PFSK-1 (cell line): ENCODE measurements around the gene CFAP410.

Source experiments
- SIN3A ChIP-seq: IDR thresholded peaks from 2 replicates; pipeline ENCODE4 v1.6.1; 2012; ENCODE audit warnings: mild to moderate bottlenecking, low read length, moderate library complexity, borderline replicate concordance; ENCODE audit not compliant: insufficient read depth
- TAF1 ChIP-seq: IDR thresholded peaks from 2 replicates; pipeline ENCODE4 v1.6.1; 2012; ENCODE audit warnings: low read length, control low read depth, borderline replicate concordance; ENCODE audit not compliant: insufficient read depth
- TF ChIP-seq, protein P1 (sequence below), 2 experiments: IDR thresholded peaks; 2 replicates each; pipeline versions ENCODE4 v1.6.1 to v1.8.0; 2011 to 2012; ENCODE audit warnings: low read depth in 2 of 2, low read length in 2 of 2, control low read depth in 1 of 2, inconsistent platforms in 1 of 2, mild to moderate bottlenecking in 1 of 2, moderate library complexity in 1 of 2; ENCODE audit not compliant: insufficient read depth in 1 of 2

DNA sequence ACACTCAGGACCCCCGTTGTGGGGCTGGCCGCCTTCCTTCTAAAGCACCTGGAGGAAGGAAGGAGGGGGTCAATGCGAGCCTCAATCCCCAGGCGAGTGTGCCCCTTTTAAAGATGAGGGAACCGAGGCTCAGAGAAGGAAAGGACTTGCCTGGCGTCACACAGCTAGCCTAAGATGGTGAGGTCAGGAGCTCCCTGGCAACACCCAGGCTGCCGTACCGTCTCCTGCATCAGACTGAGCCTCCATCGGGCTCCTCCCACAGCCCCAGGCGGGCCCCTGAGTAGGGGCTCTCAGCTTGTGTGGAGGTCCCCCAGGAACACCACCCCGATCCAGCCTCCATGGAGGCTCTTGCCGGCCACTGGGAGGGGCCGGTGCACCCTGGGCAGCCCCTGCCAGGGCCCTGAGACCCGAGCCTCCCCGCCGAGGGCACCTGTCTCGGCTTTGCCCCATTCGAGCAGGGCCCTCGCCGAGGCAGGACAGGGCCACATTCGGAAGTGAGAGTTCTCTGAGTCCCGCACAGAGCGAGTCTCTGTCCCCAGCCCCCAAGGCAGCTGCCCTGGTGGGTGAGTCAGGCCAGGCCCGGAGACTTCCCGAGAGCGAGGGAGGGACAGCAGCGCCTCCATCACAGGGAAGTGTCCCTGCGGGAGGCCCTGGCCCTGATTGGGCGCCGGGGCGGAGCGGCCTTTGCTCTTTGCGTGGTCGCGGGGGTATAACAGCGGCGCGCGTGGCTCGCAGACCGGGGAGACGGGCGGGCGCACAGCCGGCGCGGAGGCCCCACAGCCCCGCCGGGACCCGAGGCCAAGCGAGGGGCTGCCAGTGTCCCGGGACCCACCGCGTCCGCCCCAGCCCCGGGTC lies 53.8 kb downstream of the CFAP410 start, which contains the start of gene AIRE:
- TF ChIP-seq, protein P1, sequence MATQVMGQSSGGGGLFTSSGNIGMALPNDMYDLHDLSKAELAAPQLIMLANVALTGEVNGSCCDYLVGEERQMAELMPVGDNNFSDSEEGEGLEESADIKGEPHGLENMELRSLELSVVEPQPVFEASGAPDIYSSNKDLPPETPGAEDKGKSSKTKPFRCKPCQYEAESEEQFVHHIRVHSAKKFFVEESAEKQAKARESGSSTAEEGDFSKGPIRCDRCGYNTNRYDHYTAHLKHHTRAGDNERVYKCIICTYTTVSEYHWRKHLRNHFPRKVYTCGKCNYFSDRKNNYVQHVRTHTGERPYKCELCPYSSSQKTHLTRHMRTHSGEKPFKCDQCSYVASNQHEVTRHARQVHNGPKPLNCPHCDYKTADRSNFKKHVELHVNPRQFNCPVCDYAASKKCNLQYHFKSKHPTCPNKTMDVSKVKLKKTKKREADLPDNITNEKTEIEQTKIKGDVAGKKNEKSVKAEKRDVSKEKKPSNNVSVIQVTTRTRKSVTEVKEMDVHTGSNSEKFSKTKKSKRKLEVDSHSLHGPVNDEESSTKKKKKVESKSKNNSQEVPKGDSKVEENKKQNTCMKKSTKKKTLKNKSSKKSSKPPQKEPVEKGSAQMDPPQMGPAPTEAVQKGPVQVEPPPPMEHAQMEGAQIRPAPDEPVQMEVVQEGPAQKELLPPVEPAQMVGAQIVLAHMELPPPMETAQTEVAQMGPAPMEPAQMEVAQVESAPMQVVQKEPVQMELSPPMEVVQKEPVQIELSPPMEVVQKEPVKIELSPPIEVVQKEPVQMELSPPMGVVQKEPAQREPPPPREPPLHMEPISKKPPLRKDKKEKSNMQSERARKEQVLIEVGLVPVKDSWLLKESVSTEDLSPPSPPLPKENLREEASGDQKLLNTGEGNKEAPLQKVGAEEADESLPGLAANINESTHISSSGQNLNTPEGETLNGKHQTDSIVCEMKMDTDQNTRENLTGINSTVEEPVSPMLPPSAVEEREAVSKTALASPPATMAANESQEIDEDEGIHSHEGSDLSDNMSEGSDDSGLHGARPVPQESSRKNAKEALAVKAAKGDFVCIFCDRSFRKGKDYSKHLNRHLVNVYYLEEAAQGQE (IDR thresholded peaks at IDR 0.05; ENCODE audit: insufficient read depth in 1 of 2, low read depth in 2 of 2, low read length in 2 of 2): no peak
- TF ChIP-seq SIN3A (no peak), TAF1 (no peak)
